Lung (tissue), 12 donors: ENCODE measurements around the gene TGOLN2. TPM values are rescaled to one million over a fixed set of nuclear protein-coding genes. Genes with fewer than 3 reads are reported as not detected.

Source experiments
- ATAC-seq: fragments of 200-7000 bp; cut with Tn5 transposase; one replicate; pipeline ENCODE4 v1.9.1; 2020; ENCODE audit warnings: moderate number of reproducible peaks; ENCODE audit not compliant: insufficient read depth, low FRiP score
- DNase-seq, 3 donors: peaks; one replicate each; pipeline ENCODE4 v3.0.0-alpha.2; 2013 to 2017
- H3K27ac ChIP-seq, 2 donors: one replicate each; pipeline ENCODE4 v1.5.1; 2013; ENCODE audit warnings: mild to moderate bottlenecking in 2 of 2, moderate library complexity in 2 of 2, control low read depth in 1 of 2, inconsistent platforms in 1 of 2, low read depth in 1 of 2, low read length in 1 of 2
- H3K27me3 ChIP-seq, 3 donors: one replicate each; pipeline ENCODE4 v1.5.1; 2013; ENCODE audit warnings: low read length in 2 of 3; ENCODE audit not compliant: control insufficient read depth in 3 of 3, insufficient read depth in 3 of 3
- H3K36me3 ChIP-seq, 4 donors: one replicate each; pipeline ENCODE4 v1.5.1; 2013; ENCODE audit warnings: low read length in 4 of 4, mild to moderate bottlenecking in 1 of 4, moderate library complexity in 1 of 4; ENCODE audit not compliant: control insufficient read depth in 4 of 4, insufficient read depth in 4 of 4
- H3K4me1 ChIP-seq, 5 donors: one replicate each; pipeline ENCODE4 v1.5.1; 2013; ENCODE audit warnings: low read length in 5 of 5, mild to moderate bottlenecking in 2 of 5, moderate library complexity in 1 of 5; ENCODE audit not compliant: control insufficient read depth in 5 of 5, insufficient read depth in 5 of 5
- H3K4me3 ChIP-seq: one replicate; pipeline ENCODE4 v1.5.1; 2013; ENCODE audit warnings: mild to moderate bottlenecking, control low read depth, moderate library complexity
- H3K9ac ChIP-seq, 2 donors: one replicate each; pipeline ENCODE4 v1.5.1; 2013; ENCODE audit warnings: low read length in 2 of 2, control low read depth in 1 of 2; ENCODE audit not compliant: insufficient read depth in 1 of 2
- H3K9me3 ChIP-seq, 4 donors: one replicate each; pipeline ENCODE4 v1.5.1; 2013; ENCODE audit warnings: low read length in 3 of 4, mild to moderate bottlenecking in 1 of 4, moderate library complexity in 1 of 4; ENCODE audit not compliant: control insufficient read depth in 4 of 4, insufficient read depth in 3 of 4
- CTCF ChIP-seq: IDR thresholded peaks from 2 replicates; pipeline ENCODE4 v1.5.1; 2012; ENCODE audit warnings: mild to moderate bottlenecking; ENCODE audit errors: control extremely low read depth, extremely low read depth
- WGBS, 2 donors: extraction: QIAGEN DNeasy Blood & Tissue Kit; methylation state at CpG; one replicate each; pipeline ENCODE4 v1.1.7; 2013; 5-methylcytosine and 5-hydroxymethylcytosine counted together
- polyA plus RNA-seq, 2 donors: library from polyadenylated mRNA; stranded (reverse); fragments of 200-250 nt; gene quantifications; one replicate each; pipeline ENCODE4 v1.2.1, GENCODE V29; 2013
- total RNA-seq, 2 donors: library from RNA; depleted of rRNA in 1 of 2; stranded (reverse); fragments of >200 nt in 1 of 2; gene quantifications; one replicate each; pipeline ENCODE4 v1.2.1, GENCODE V29; 2014 to 2021
- donor health status: control.
- donor health status: control.
- donor health status: Bipolar disorder and iron deficiency.
- donor health status: healthy.
- donor health status: DM: yes; HTN: yes; CAD: no.

TGOLN2 gene
- total and polyA plus RNA-seq, 4 donors, result 24.6 to 145 (median 82.6) TPM

DNA sequence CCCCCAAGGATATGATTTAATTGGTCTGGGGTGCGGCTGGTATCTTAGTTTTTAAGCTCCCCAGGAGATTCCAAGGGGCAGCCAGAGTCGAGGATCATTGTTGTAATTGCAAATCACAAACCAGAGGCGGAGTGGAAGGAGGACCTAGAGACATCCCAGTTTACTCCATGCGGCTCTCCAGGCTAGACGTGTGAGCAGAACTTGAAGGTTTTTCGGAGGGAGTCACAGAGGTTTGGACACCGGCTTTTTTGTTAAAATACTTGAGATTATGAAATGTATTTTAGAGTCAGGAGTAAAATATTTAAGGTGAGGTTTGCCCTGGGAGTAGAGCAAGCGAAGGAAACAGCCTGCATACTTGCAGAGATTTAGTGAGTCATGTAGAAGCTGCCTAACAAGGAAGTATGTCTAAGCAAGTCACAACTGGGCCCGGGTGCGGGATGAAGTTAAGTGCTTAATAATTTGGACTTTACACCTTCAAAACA, 39.5 kb downstream of the TGOLN2 start:
- no peaks in the 10 kb centered on the region for H3K27me3 ChIP-seq
- ATAC-seq (peak; percentile 59), DNase-seq (no peak)
- H3K4me1 ChIP-seq, result peaks cover 0 to 6% (median 0%) of the 10 kb centered on the region in 5 donors
- no peak for TF ChIP-seq CTCF
- 77 to 86% methylated on average over 10 of the region's 10 CpGs for WGBS, 2 donors
- peaks cover 0 to 23% (median 6%) of the 10 kb centered on the region in 4 donors for H3K36me3 ChIP-seq
- no peak overlapping the region for H3K27ac ChIP-seq
- H3K4me3 ChIP-seq, result no peak overlapping the region
- no peak overlapping the region for H3K9ac ChIP-seq
- H3K9me3 ChIP-seq, result no peaks in the 10 kb centered on the region

DNA sequence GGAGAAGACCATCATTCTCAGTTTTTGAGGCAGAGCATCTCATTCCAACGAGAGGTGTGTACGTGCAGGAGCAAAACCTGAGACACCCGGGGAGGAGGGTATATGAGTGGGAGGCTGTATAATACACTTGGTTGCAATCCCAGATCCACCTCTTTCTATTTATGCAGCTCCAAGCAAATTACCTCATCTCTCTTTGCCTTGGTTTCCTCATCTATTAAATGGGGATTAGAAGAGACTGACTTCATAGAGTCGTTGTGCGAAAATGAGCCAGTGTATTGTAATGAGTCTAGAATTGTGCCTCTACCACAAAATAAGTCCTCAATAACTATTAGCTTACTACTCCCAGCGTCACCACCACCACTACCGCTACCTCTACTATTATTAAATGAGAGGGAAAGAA, 40.1 kb downstream of the TGOLN2 start:
- no peak overlapping the region for H3K9ac ChIP-seq
- DNase-seq, result no peak
- H3K4me3 ChIP-seq, result no peak overlapping the region
- H3K4me1 ChIP-seq, result peaks cover 0 to 6% (median 0%) of the 10 kb centered on the region in 5 donors
- no peak for ATAC-seq
- WGBS, 2 donors, result 95% methylated on average over 7 of the region's 7 CpGs
- H3K36me3 ChIP-seq, result peaks cover 0 to 18% (median 6%) of the 10 kb centered on the region in 4 donors
- no peak for TF ChIP-seq CTCF
- H3K9me3 ChIP-seq, result no peaks in the 10 kb centered on the region
- H3K27ac ChIP-seq, result no peak overlapping the region
- no peaks in the 10 kb centered on the region for H3K27me3 ChIP-seq

DNA sequence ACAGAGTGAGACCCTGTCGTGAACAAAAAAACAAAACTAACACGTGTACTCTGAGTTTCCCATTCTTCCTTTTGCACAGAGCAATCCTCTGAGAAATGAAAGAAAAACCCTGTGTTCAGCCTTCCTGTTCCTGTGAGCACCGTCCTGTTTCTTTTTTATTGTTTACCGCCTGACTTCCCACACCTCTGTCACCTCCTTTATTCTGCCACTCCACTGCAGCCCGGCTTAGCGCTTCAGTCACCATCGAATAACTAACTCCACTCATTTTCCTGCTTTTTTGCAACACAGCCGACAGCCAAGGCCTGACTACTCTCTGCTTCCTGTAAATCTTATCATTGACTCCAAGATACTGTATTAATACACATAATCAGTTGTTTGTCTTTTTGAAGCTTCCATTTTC, 40.9 kb downstream of the TGOLN2 start:
- Histone ChIP-seq H3K4me3 (no peak overlapping the region), H3K4me1 (peaks cover 0 to 6% (median 0%) of the 10 kb centered on the region in 5 donors), H3K9me3 (no peaks in the 10 kb centered on the region), H3K36me3 (peaks cover 0 to 21% (median 6%) of the 10 kb centered on the region in 4 donors), H3K27ac (peak overlapping the region in 1 of 2 donors; percentile 24), H3K27me3 (no peaks in the 10 kb centered on the region), H3K9ac (no peak overlapping the region)
- no peak for DNase-seq
- TF ChIP-seq CTCF, result no peak
- ATAC-seq, result no peak
- 38 to 50% methylated on average over 8 of the region's 8 CpGs for WGBS, 2 donors

DNA sequence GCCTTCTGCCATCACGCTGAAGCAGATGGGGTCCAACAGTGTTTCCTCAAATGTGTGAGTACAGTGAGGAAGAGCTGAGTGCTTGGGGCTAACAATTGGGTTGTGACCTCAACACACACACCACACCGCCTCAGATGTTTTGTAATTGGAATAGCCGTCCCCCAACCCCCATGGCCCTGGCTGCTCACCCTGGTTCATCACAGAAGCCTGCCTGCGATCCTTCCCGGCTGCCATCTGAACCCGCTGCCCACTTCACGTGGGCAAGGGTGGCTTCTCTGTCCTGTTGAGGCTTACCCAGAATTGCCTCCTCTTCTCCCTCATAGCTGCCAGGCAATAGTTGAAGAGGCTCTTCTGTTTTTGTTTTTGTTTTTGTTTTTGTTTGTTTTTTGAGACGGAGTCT, 44.1 kb downstream of the TGOLN2 start:
- whole genome bisulfite sequencing, 2 donors, result 93 to 97% methylated on average over 8 of the region's 8 CpGs
- ATAC-seq (no peak), DNase-seq (no peak)
- no peaks in the 10 kb centered on the region for H3K9me3 ChIP-seq
- no peak for TF ChIP-seq CTCF
- H3K27me3 ChIP-seq, result no peaks in the 10 kb centered on the region
- H3K36me3 ChIP-seq, result peaks cover 0 to 18% (median 5%) of the 10 kb centered on the region in 4 donors
- H3K27ac ChIP-seq, result no peak overlapping the region
- no peak overlapping the region for H3K9ac ChIP-seq
- no peak overlapping the region for H3K4me3 ChIP-seq
- H3K4me1 ChIP-seq, result peaks cover 0 to 3% (median 3%) of the 10 kb centered on the region in 5 donors
